ENCODE measurements around the gene CENPP.

CENPP gene

DNA sequence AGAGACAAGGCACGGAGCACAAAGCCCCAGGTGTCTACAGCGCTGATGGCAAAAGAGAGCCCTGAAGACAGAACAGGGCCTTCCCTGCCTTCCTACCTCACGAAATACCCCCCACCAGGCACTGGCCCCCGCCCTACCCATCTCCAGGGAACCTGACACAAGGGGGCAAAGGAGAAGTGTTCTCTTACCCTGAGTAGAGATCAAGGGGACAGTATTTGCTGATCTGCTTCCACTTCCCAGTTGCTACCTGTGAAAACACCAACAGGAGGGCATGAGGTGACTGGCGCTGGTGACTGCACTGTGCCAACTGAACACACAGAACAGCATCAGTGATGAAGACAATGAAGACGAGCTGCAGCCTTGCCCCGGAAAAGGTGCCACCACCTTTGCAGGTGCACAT is 316.8 kb downstream of the CENPP start:
- no peak for DNase-seq

DNA sequence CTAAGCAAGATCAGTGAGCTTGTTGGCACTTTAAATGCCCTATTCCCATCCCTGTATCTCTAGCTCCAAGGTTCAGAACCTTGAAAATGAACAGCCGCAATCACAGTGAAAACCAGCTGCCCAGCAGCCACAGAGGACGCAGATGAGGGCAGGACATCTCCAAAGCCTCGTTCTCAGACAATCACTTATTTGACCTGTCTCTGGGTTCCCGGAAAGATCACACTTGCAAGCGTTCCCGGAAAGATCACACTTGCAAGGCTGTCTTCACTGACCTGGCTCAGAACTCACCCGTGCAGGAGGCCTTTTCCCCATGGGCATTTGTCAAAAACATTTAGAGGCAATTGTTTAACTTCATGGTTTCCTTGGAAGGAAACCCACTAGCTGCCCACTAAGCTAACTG is 318.5 kb downstream of the CENPP start:
- DNase-seq, result no peak

DNA sequence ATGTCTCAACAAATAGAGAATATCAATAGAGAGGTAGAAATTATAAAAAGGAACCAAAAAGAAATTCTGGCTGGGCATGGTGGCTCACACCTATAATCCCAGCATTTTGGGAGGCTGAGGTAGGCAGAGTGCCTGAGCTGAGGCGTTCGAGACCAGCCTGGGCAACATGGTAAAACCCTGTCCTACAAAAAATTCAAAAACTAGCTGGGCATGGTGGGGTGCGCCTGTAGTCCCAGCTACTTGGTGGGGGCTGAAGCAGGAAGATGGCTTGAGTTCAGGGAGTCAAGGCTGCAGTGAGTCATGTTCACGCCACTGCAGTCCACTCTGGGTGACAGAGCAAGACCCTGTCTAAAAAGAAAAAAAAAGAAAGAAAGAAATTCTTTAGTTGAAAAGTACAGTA is 319.3 kb downstream of the CENPP start:
- DNase-seq, result no peak

DNA sequence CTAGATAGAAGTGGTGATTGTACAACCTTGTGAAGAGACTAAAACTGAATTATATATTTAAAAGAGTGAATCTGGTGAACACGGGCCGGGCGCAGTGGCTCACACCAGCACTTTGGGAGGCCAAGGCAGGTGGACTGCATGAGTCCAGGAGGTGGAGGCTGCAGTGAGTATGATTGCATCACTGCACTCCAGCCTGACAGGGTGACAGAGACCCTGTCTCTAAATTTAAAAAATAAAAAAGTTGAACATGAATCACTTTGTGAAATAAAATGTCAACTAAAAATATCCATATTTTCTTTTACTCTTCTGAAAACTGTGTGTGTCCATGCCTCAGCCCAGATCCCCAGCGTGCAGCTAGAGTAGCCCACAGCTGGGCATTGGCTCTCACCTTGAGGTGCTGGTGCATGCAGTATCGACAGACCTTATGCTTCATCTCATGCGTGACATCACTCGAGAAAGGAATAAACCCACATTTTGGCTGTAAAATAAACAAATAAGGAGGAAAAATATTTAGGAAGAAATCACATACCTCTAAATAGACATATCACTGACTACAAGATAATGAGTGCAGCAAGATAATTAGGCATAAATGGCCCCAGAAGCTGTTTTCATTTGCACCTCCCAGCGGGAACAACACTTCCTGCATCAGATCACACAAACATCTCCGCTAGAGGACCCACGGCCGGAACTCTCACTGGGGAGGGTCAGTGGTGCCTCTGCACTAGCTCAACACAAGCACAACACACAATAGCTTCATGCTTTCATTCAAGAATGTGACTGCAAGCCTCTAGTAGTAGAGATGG is 322.1 kb downstream of the CENPP start:
- DNase-seq, result no peak

DNA sequence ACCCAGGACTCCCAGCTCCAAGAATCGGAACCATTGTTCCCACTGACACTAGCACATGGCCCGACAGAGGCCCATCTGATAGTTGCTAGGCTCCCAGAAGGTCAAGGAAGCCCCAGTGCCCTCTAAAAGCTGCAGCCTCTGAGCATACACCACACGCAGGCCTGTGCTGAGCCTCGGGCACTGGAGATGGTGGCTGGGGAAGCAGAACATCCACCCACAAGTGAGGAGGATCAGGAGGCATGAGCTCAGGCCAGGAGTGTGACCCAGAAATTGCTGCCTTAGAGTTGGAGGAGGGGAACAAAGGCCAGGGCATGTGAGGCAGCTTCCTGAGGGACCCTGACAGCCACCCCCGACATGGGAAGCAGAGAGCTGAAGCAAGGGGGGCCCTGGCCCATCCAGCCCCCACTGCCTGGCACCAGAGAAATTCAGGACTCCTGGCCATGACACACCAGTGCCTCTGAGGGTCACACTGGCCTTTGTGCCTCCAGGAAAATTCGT is 322.8 kb downstream of the CENPP start:
- peak in 1 of 3 donors; percentile 17 for DNase-seq

DNA sequence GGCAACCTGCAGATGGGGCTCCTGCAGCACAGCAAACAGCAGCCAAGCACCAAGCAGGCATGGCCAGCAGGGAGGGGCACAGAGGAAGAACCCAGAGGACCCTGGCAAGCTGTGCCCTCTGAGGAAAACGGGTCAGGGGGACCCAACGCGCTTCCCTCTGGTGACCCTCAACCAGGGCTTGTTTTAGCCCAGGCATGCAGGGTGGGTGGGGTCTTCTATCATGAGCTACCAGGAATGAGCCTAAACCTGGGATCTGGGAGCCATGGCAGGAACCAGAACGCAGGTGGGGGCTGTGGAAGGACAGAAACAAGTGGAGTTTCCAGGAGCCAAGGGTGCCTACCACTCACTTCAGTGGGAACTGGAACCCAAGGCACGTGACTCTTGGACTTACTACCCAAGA is 323.3 kb downstream of the CENPP start:
- no peak for DNase-seq

DNA sequence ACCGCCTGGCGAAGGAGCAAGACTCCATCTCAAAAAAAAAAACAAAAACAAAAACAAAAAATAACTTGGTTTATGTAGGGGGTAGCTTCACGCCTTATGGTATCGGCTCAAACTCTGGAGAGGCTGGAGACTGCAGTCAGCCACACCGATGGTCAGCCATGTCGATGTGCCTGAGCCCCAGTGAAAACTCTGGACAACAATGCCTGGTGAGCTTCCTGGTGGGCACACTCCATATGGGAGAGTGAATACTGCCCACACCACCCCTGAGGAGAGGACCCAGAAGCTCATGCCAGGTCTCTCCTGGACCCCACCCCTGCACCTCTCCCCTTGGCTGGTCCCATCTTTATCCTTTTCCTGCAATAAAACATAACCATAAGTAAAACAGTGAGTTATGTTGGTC is 324.5 kb downstream of the CENPP start:
- no peak for DNase-seq

DNA sequence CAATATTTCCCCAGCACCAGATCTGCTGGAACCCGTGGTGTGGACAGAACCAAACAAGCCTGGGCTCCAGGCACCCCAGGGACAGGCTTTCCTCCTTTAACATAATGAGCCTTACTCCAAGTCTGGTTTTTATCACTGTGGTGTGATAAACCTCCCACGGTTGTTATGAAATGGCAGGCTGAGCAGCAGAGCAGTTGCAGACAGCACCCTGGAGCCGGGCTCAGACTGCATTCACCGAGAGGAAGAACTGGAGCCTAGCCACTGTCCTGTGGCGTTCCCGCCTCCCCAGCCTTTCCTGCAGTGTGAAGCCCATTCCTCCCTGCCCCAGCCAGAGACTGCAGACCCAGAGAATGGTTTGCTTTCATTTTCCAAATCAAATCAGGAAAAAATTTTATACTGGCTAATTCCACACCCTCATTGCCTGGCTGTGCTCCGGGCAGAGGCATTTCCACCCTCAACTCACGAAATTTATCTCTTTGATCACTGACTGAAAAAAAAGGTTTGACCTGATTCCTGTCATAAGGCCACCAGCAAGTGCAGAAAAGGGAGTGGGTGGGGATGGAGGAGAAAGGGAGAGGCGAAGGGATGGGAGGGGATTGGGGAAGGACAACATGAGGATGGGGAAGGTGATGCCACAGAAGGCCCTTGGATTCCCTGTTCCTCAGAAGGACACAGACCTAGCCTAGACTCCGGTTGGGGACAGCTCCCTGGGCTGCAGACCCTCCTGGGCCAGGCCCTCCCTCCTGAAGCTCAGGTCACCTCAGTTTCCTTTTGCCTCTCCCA is 325.3 kb downstream of the CENPP start:
- DNase-seq, result peak in 1 of 3 donors; percentile 19

DNA sequence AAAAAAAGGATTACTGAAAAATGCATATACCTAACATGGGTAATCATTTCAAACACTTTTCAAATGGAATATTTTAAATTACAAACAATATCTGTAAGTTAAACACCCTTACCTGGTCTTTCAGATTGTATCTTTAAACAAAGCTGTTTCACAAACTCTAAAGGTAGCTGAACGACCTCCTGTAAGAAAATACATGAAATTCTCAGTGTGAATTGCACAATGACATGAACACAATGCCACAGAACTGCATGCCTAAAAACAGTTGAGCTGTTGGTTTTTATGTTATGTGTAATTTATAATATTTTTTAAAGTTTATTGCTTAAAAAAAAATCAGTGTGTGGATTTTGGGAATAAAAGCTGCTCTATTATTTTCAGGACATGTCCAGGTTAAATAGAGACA is 326.7 kb downstream of the CENPP start:
- no peak for DNase-seq

DNA sequence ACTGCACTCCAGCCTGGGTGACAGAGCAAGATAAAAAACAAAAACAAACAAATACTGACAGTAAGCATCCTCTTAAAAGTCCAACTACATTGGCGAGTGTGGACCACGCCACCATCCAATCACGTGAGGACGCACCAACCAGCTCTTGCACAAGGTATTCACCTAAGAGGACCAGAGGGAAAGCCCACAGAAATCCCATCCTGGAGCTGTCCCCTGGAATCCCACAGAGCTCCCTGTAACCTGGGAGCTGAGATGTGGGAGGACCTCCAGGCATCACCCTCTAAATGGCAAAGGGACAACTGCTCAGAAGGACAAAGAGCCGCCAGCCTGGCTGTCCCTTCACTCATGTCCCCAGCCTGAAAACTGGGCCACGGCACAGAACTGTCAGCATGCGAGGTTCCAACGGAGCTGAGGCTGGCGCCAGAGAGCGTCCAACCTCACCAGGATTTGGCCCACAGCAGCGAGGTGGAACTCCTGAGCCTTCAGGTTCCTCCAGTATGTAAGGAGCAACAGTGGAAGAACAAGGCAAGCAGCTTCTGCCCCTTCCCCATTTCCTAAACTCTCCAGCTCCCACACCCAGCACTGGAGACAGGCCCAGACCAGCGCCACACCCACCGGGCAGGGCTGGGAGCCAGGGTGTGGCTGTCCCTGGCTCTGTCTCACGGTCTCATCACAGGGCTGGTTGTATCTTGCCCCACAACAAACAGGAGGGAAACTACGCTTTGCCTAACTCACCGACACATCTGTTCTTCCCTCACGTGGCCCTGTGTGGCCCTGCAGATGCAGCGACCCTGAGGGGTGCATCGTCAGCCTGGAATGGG is 328.9 kb downstream of the CENPP start:
- no peak for DNase-seq

DNA sequence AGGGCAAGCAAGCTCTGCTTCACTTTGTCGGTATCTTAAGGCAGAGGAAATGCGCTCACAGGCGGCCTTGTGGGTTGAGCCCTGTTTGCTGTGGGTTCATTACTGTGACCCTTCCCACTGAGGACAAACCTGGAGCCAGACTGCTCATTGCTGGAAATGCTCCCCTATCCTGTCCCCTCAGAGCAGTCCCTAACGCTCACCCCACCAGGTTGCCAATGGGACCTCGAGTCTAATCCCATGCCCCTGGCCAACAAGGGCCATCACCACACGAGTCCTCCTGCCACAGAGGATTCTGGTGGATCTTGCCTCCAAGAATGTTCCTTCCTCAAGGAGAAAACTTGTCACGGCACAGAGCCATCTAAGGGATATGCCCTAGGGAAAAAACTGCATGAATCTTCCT is 329.6 kb downstream of the CENPP start:
- DNase-seq, result no peak

DNA sequence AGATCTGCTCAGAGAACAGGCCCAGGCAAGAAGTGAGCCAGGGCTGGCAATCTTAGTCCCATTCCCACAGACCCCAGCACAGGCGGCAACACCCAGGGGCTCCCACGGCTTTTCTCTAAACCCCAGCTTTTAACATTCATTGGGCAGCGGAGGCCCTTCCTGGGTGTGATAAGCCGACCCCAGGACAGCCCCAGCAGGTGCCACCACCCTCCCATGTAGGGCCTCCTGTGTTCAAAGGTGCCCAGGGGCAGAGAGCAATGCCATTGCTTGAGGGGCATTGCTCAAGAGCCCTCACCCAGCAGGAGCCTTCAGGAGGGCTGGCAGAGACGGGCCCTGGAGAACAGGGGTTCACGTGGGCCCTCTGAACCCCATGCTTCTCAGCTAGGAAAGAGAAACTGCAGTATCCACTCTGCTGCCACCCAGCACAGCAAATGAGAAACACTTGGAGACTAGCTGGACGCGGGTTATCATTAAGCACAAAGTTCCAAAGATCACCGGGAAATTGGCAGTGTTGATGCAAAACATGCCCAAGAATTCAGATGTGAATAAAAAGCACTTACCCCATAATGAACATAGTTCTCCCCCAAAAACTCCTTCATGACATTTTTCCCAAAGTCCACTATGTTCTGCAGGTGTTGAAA is 330.3 kb downstream of the CENPP start:
- no peak for DNase-seq

DNA sequence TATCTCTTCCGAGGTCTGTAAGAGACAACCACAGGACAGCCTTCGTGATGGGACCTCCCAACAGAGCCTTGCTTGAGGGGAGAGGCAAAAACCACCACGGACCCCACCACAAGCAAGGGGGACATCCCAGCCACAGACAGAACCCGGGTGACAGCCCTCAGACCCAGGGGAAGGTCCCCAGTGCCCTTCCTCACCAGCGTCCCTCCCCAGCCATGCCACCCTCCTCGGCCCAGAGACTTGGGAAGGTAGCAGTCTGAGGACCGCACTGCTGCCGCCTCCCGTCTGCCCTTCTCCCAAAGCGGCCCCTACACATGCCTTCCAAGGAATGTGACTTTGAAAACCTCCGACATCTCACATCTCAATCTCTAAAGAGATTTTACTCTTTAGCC is 330.8 kb downstream of the CENPP start:
- no peak for DNase-seq

DNA sequence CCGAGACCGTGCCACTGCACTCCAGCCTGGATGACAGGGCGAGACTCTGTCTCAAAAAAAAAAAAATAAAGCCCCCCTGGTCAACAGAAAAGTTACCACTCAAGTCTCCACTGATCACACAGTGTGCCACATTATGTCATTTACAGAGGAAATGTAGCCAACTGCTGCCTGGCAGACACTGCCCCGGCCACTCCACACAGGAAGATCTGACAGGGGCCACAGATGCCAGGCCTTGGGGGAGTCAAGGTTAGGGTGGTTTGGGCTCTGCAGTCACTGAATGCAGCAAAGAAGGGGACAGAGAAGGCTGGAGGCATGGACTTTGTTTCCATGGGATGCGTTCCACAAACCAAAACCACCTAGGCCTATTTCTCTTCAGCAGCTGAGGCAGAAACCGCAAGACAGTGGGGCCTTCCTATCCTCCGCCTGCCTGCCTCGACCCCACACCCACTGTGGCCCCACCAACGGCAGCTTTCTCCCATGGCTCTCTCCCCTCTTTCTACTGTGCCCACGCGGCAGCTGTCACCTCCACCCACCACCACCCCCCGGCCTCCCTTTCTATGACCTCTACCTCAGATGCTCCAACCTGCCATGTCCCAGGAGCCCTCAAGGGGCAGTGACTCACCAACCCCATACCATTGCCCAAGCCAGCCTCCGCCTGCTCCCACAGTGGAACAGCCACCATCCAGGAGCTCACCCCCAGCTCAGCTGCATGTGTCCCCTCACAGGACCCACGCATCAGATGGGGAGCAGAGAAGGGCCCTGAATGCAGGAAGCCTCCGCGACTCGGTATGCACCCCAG is 331.7 kb downstream of the CENPP start:
- no peak for DNase-seq

DNA sequence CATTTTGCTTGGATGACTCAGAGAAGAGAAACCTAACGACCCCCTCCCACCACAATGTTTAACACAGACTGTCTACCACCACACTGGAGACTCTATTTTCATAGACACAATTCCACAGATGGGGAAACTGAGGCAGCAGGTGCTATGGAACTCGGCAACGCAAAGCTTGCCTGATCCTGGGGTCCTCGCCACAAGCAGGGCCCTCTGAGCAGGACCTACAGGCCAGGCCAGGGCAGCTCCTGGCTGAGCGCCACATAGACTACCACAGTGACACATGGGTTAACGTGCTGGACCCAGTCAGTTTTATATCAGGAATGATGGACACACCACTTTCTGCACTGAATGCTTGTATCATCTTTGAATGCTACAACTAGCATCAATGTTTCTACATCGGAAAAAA is 332.4 kb downstream of the CENPP start:
- no peak for DNase-seq

DNA sequence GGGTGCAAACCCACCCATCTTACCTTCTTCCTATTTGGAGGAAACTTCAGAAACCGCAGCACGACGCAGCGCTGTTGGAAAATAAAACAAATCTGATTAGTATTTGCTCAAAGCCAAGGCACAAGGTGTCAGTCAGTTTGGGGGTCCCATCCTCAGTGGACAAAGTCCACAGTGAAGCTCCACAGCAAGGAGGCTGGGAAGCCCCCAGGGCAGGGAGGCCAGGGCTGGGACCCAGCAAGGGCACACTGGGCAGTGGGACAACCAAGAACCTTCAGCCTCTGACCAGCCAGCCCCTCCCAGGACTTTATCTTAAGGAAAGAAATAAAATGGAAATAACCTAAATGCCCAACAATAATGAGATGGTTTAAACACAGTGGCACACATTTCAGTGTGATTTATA is 332.9 kb downstream of the CENPP start:
- DNase-seq, result no peak

DNA sequence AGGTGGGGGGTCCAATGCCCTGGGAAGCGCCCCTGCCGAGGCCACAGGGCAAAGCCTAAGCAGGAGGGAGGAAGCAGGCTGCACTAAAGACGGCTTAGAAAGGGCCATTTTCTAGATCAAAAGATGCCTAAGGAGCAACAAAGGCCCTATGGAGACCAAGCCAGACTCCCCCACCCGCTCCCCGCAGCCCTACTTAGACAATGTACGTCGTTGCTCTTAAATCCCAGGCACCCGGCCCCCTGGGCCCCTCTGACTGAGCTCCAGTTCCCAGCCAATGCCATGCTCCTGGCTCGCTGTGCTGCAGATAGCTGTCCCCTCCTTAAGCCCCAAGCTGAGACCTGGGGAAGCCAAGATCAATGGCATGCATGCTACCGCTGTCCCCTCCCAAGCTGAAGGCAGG is 333.8 kb downstream of the CENPP start:
- no peak for DNase-seq

DNA sequence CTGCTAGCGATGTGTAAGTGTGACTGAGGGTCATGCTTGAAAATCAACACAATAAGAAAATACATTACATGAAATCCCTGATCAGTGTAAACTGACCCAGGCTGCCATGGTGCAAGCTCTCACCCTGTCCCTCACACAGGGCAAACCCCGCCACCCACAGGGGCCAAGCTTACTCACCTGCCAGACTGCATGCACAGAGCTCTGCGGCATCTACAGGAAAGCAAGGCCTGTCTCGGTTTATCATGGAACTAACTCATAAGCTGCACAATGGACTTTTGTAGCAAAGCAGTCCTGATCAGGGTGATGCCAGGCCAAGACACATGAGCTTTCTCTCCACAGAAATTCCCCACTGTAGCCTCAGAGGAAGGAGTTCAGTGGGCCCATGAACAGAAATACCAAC is 334.5 kb downstream of the CENPP start:
- no peak for DNase-seq

DNA sequence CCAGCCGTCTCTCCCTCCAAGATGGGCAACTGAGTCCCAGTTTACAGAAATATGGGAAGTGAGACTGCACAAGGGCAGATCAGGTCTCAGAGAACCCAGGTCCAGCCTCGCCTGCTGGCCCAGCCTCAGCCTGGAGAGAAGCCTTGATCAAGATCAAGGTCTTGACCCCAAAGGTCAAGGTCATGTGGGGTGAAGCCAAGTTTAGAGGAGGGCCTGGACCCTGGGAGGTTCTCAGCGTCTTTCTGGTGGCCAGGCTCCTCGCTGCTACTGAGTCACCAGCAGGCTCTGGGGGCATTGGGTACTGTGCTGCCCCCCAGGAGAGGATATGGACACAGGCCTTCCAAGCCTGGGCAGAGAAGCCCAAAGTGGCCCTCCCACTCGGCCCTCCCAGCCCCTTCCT is 335.4 kb downstream of the CENPP start:
- no peak for DNase-seq

DNA sequence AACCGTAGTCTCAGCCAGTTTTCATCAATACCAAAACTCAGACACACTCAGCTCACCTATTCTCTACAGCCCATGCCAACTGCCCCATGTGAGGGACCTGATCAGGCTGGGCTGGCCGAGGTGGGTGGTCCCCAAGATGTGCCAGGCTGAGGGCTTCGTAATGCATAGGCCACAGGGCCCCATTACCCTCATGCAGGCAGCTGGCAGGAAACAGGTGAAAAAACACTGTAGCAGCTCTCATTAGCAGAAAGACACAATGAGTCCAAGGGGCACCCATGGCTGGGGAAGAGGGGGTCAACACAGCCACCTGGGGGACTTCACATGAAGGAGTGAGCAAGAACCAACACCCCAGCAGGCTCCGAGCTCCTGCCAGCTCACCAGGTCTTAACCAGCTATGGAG is 336.0 kb downstream of the CENPP start:
- DNase-seq, result no peak

DNA sequence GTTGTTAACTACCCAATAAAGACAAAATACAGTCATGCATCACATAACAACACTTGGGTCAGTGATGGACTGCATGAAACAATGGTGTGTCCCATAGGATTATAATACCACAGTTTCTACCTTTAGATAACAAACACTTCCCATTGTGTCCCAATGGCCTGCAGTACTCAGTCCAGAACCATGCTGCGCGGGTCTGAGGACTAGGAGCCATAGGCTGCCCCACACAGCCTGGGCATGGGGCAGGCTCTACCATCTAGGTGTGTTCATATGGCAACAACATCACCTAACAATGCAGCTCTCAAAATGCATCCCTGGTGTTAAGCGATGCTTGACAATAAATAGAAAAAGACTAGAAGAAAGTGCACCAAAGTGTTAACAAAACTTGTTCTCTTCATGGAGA is 337.4 kb downstream of the CENPP start:
- DNase-seq, result no peak

DNA sequence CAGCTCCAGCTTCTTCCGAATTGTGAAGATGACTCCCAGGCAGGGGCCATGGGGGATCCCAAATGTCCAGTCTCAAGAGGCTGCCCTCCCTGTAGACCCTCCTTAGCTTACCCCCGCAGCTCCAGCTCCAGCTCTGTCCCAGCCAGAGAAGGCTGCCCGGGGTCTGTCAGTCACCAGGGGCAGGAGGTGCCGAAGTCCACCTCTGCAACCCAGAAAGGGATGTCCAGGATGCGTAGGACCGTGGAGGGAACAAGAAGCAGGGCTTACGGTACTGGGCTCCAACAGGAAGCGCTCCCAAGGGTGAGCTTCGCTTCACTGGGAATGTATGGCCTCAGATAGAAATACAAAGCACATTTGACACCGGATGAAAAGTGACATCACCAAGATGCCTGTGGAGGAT is 338.2 kb downstream of the CENPP start:
- DNase-seq, result no peak
